ENCODE measurements around the gene RASGRP2.
A peak's percentile ranks its signal among the peaks of the same experiment; 100 is the strongest.

Gene RASGRP2

GRCh38 chr11:64743591-64744543 is at the start of gene RASGRP2:
Gene RASGRP2 (minus strand): TSS chr11:64744142. CDS start chr11:64742866, 1,276 bp downstream.
- DNase-seq (ENCODE audit: extremely low read depth in 1 of 2, low read depth in 1 of 2), result peak in 1 of 2 donors; percentile 83

- DNase-seq (ENCODE audit: extremely low read depth in 1 of 2, low read depth in 1 of 2), result no peak
Measured at GRCh38 chr11:64792482-64792881, 48.5 kb upstream of the RASGRP2 start.

- no peak for DNase-seq (ENCODE audit: extremely low read depth in 1 of 2, low read depth in 1 of 2)
Measured at GRCh38 chr11:64791781-64792291, 47.9 kb upstream of the RASGRP2 start.

GRCh38 chr11:64790205-64791095 is 46.5 kb upstream of the RASGRP2 start:
- no peak for DNase-seq (ENCODE audit: extremely low read depth in 1 of 2, low read depth in 1 of 2)

- no peak for DNase-seq (ENCODE audit: extremely low read depth in 1 of 2, low read depth in 1 of 2)
Measured at GRCh38 chr11:64789331-64790204, 45.6 kb upstream of the RASGRP2 start.

- no peak for DNase-seq (ENCODE audit: extremely low read depth in 1 of 2, low read depth in 1 of 2)
Measured at GRCh38 chr11:64788321-64789215, 44.6 kb upstream of the RASGRP2 start.

GRCh38 chr11:64787526-64788320 is 43.8 kb upstream of the RASGRP2 start:
- peak in 1 of 2 donors; percentile 51 for DNase-seq (ENCODE audit: extremely low read depth in 1 of 2, low read depth in 1 of 2)

- no peak for DNase-seq (ENCODE audit: extremely low read depth in 1 of 2, low read depth in 1 of 2)
Measured at GRCh38 chr11:64786308-64786707, 42.4 kb upstream of the RASGRP2 start.

- DNase-seq (ENCODE audit: extremely low read depth in 1 of 2, low read depth in 1 of 2), result no peak
Measured at GRCh38 chr11:64784813-64785581, 41.1 kb upstream of the RASGRP2 start.

GRCh38 chr11:64778473-64779298 is 34.7 kb upstream of the RASGRP2 start, which contains the start of gene SF1:
Gene SF1 (minus strand): TSS chr11:64778542. CDS start chr11:64778392, 150 bp downstream.
- DNase-seq (ENCODE audit: extremely low read depth in 1 of 2, low read depth in 1 of 2), result peak; percentile 92 to 99

- no peak for DNase-seq (ENCODE audit: extremely low read depth in 1 of 2, low read depth in 1 of 2)
Measured at GRCh38 chr11:64778223-64778472, 34.2 kb upstream of the RASGRP2 start.

- DNase-seq (ENCODE audit: extremely low read depth in 1 of 2, low read depth in 1 of 2), result peak; percentile 54 to 81
Measured at GRCh38 chr11:64777449-64778222, 33.7 kb upstream of the RASGRP2 start.

GRCh38 chr11:64776875-64777274 is 32.9 kb upstream of the RASGRP2 start:
- DNase-seq (ENCODE audit: extremely low read depth in 1 of 2, low read depth in 1 of 2), result no peak

- no peak for DNase-seq (ENCODE audit: extremely low read depth in 1 of 2, low read depth in 1 of 2)
Measured at GRCh38 chr11:64776425-64776824, 32.5 kb upstream of the RASGRP2 start.

- no peak for DNase-seq (ENCODE audit: extremely low read depth in 1 of 2, low read depth in 1 of 2)
Measured at GRCh38 chr11:64774144-64774543, 30.2 kb upstream of the RASGRP2 start.

- DNase-seq (ENCODE audit: extremely low read depth in 1 of 2, low read depth in 1 of 2), result no peak
Measured at GRCh38 chr11:64772303-64773018, 28.5 kb upstream of the RASGRP2 start.

Measured in activated CD8-positive, alpha-beta memory T cell treated with anti-CD3 and anti-CD28 coated beads for 1 hour (primary cell).